HuH-7 (cell line): Measurements from ENCODE around the gene PLEKHA1.

Experiments used
- DNase-seq: peaks from one replicate; pipeline ENCODE4 v3.0.0; 2011; ENCODE audit warnings: low spot score

The PLEKHA1 gene

GRCh38 chr10:122379041-122379440 is 4.5 kb downstream of the PLEKHA1 start:
- no peak for DNase-seq

GRCh38 chr10:122379537-122379936 is 5.0 kb downstream of the PLEKHA1 start:
- no peak for DNase-seq

GRCh38 chr10:122380703-122381102 is 6.2 kb downstream of the PLEKHA1 start:
- no peak for DNase-seq

- DNase-seq = no peak
Observed at GRCh38 chr10:122381680-122382079, 7.2 kb downstream of the PLEKHA1 start.

GRCh38 chr10:122386514-122386913 is 12.0 kb downstream of the PLEKHA1 start:
- DNase-seq = no peak

GRCh38 chr10:122387572-122387971 is 13.1 kb downstream of the PLEKHA1 start:
- DNase-seq = no peak

GRCh38 chr10:122388287-122388997 is 13.9 kb downstream of the PLEKHA1 start:
- no peak for DNase-seq

- no peak for DNase-seq
Observed at GRCh38 chr10:122390271-122390670, 15.8 kb downstream of the PLEKHA1 start.

GRCh38 chr10:122390679-122391078 is 16.2 kb downstream of the PLEKHA1 start:
- DNase-seq = no peak

GRCh38 chr10:122391875-122392274 is 17.4 kb downstream of the PLEKHA1 start:
- no peak for DNase-seq

- DNase-seq = no peak
Observed at GRCh38 chr10:122392835-122393234, 18.3 kb downstream of the PLEKHA1 start.

GRCh38 chr10:122393288-122393687 is 18.8 kb downstream of the PLEKHA1 start:
- DNase-seq = no peak

- no peak for DNase-seq
Observed at GRCh38 chr10:122402548-122403131, 28.1 kb downstream of the PLEKHA1 start.

- no peak for DNase-seq
Observed at GRCh38 chr10:122404576-122404975, 30.1 kb downstream of the PLEKHA1 start.

GRCh38 chr10:122407375-122408125 is 33.0 kb downstream of the PLEKHA1 start:
- DNase-seq = no peak

GRCh38 chr10:122413327-122413726 is 38.8 kb downstream of the PLEKHA1 start:
- DNase-seq = no peak

- no peak for DNase-seq
Observed at GRCh38 chr10:122417667-122418066, 43.2 kb downstream of the PLEKHA1 start.

- DNase-seq = no peak
Observed at GRCh38 chr10:122419016-122419415, 44.5 kb downstream of the PLEKHA1 start.

- no peak for DNase-seq
Observed at GRCh38 chr10:122419876-122420623, 45.5 kb downstream of the PLEKHA1 start.

- DNase-seq = no peak
Observed at GRCh38 chr10:122420624-122421007, 46.1 kb downstream of the PLEKHA1 start.

- no peak for DNase-seq
Observed at GRCh38 chr10:122421054-122421625, 46.6 kb downstream of the PLEKHA1 start.

- DNase-seq = no peak
Observed at GRCh38 chr10:122421742-122422141, 47.2 kb downstream of the PLEKHA1 start.
